Esophagus squamous epithelium (tissue), 5 donors: Measurements from ENCODE around the gene MTX1. TPM values are rescaled to one million over a fixed set of nuclear protein-coding genes. Genes with fewer than 3 reads are reported as not detected.

Experiments
- DNase-seq: peaks from one replicate; lab custom pipeline; 2025; lab: John Stamatoyannopoulos, UW
- H3K27ac ChIP-seq, 4 donors: fragments of 200-600 bp; sonication (generic); one replicate each; pipeline ENCODE4 v1.5.1; 2016 to 2019; ENCODE audit warnings: mild to moderate bottlenecking in 1 of 4
- H3K27me3 ChIP-seq, 4 donors: fragments of 200-600 bp; sonication (generic); 1 replicate in 3 of 4; 2 replicates in 1 of 4; pipeline versions ENCODE4 v1.5.1 to v1.6.0; 2017 to 2021; ENCODE audit warnings: antibody characterized with exemption in 1 of 4
- H3K36me3 ChIP-seq, 3 donors: fragments of 200-600 bp; sonication (generic); one replicate each; pipeline ENCODE4 v1.5.1; 2016 to 2019
- H3K4me1 ChIP-seq, 3 donors: fragments of 200-600 bp; sonication (generic); one replicate each; pipeline ENCODE4 v1.5.1; 2017 to 2019
- H3K4me3 ChIP-seq, 4 donors: fragments of 200-600 bp; sonication (generic); 1 replicate in 3 of 4; 2 replicates in 1 of 4; pipeline ENCODE4 v1.5.1; 2016 to 2019; ENCODE audit warnings: mild to moderate bottlenecking in 2 of 4, moderate library complexity in 1 of 4
- H3K9me3 ChIP-seq, 3 donors: fragments of 200-600 bp; sonication (generic); one replicate each; pipeline ENCODE4 v1.5.1; 2016 to 2019
- POLR2A ChIP-seq, 4 donors: fragments of 450-650 bp; IDR thresholded peaks; one replicate each; pipeline ENCODE4 v1.6.1; 2017; ENCODE audit warnings: antibody characterized with exemption in 4 of 4, mild to moderate bottlenecking in 4 of 4, moderate library complexity in 3 of 4
- WGBS, 2 donors: methylation state at CpG; one replicate each; pipeline ENCODE4 v1.1.5; 2018; 5-methylcytosine and 5-hydroxymethylcytosine counted together
- intact Hi-C: fragments of 100-400 bp; cut with DNase I; formaldehyde crosslinking; loops from one replicate; pipeline ENCODE4 v1.15.0; 2022
- total RNA-seq, 4 donors: library from RNA; depleted of rRNA; stranded (reverse); fragments of >200 nt; gene quantifications; one replicate each; pipeline ENCODE4 v1.1.0, GENCODE V29; 2016
- TF ChIP-seq, protein P1 (sequence below), 6 experiments: fragments of 450-650 bp in 4 of 6; fragments of 200-600 bp in 2 of 6; sonication (generic) in 2 of 6; IDR thresholded peaks; one replicate each; pipeline ENCODE4 v1.5.1; 2016 to 2019; ENCODE audit warnings: antibody characterized with exemption in 6 of 6, mild to moderate bottlenecking in 4 of 6, moderate library complexity in 4 of 6
- donor health status: DM: yes; HTN: yes; CAD: no.

MTX1 gene
- total RNA-seq, 4 donors from 2014 or later: 34.0 to 59.1 (median 42.9) TPM

DNA sequence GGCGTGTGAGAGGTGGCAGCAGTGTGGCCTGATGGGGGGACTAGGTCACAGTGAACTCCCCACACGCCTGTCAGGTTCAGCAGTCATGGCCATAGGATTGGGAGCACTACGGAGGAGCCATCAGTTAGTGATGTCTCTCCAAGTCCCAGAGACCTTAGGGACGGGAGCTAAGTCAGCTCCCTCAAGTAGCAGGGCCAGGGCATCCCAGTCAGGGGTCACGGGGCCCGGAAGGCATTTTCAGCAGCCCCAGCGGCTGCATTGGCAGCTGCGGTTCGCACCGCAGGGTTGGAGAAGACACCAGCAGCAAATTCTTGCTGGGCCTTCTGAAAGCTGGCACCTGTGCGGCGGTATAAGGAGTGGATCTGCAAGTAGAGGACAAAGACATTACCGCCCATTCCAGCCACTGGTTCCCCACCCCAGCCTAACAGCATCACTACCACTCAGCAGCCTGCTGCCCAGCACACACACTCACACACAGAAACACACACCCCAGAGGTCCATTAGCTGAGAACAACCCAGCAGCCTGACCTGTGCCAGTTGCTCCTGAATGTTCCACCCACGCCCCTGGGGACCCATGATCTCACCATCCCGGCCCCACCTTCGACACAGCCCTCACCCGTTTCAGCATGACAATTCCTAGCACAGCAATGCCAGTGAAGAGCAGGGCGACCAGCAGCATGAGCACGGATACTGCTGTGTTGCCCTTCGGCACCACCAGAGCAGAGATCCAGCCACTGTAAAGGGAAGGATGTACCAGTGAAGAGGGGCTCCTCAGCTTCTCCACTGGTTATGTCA lies 47.8 kb downstream of the MTX1 start:
- Histone ChIP-seq H3K27me3 (no peaks in the 10 kb centered on the region), H3K4me1 (peaks cover 28 to 53% (median 34%) of the 10 kb centered on the region in 3 donors), H3K9me3 (no peaks in the 10 kb centered on the region), H3K36me3 (peaks cover 0 to 51% (median 12%) of the 10 kb centered on the region in 3 donors), H3K4me3 (peak overlapping the region; percentile 70 to 95 (median 88)), H3K27ac (peak overlapping the region; percentile 94 to 99 (median 97))
- WGBS, 2 donors: 61 to 90% methylated on average over 6 to 10 of the region's 20 CpGs
- TF ChIP-seq POLR2A (IDR thresholded peaks at IDR 0.05): no peak
- TF ChIP-seq, protein P1, sequence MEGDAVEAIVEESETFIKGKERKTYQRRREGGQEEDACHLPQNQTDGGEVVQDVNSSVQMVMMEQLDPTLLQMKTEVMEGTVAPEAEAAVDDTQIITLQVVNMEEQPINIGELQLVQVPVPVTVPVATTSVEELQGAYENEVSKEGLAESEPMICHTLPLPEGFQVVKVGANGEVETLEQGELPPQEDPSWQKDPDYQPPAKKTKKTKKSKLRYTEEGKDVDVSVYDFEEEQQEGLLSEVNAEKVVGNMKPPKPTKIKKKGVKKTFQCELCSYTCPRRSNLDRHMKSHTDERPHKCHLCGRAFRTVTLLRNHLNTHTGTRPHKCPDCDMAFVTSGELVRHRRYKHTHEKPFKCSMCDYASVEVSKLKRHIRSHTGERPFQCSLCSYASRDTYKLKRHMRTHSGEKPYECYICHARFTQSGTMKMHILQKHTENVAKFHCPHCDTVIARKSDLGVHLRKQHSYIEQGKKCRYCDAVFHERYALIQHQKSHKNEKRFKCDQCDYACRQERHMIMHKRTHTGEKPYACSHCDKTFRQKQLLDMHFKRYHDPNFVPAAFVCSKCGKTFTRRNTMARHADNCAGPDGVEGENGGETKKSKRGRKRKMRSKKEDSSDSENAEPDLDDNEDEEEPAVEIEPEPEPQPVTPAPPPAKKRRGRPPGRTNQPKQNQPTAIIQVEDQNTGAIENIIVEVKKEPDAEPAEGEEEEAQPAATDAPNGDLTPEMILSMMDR (IDR thresholded peaks at IDR 0.05): no peak
- intact Hi-C loops: no loop called here
- DNase-seq: no peak

DNA sequence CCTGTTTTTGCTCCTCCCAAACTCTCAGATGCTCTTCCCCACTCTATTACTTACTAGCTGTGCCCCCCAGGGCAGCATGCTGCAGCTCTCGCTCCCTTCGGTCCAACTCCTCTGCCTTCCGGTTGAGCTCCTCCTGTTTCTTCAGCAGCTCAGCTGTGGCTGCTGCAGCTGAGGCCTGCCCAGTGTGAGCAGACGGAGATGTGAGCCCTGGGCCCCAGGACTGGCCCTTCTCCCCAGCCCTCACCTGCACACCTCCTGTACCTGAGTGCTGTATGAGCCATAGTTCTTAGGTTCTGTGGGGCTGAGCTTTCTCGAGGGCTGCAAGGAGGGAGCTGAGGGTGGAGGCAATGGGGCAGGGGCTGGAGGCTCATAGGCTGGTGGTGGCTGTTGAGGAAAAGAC lies 51.8 kb downstream of the MTX1 start:
- no peak for DNase-seq
- Histone ChIP-seq H3K27ac (no peak overlapping the region), H3K4me1 (peaks cover 20 to 44% (median 29%) of the 10 kb centered on the region in 3 donors), H3K27me3 (no peaks in the 10 kb centered on the region), H3K4me3 (no peak overlapping the region), H3K9me3 (no peaks in the 10 kb centered on the region), H3K36me3 (peaks cover 0 to 71% (median 30%) of the 10 kb centered on the region in 3 donors)
- intact Hi-C loops: loop anchor here (10.0 kb wide), 1 partner anchor 245 kb away; no protein-coding TSS in a partner anchor
- no peak for TF ChIP-seq POLR2A (IDR thresholded peaks at IDR 0.05)
- 89 to 93% methylated on average over 4 of the region's 5 CpGs for WGBS, 2 donors

DNA sequence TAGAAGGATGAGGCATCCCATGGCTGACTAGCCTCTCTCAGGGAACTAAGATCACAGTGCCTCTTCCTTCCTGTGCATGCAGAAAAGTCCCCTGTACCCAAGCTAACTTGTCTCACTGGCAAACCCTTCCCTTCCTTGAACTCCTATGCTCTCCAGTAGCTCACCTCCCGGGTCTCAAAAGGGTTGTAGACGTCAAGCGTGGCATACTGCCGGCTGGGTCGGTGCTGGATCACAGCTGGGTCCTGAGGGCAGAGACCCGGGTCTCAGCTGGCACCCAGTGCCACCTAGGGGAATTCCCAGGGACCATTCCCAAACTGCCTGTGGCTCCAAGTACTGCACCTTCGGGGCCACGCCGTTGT lies 53.0 kb downstream of the MTX1 start:
- intact Hi-C loops: loop anchor here (10.0 kb wide), 1 partner anchor 243 kb away; no protein-coding TSS in a partner anchor
- no peaks in the 10 kb centered on the region for H3K27me3 ChIP-seq
- H3K36me3 ChIP-seq: peaks cover 9 to 80% (median 42%) of the 10 kb centered on the region in 3 donors
- 0% methylated on average over 4 of the region's 9 CpGs; no CpG with 5 or more reads in 1 of the 2 donors for WGBS, 2 donors
- H3K4me1 ChIP-seq: peaks cover 15 to 33% (median 18%) of the 10 kb centered on the region in 3 donors
- H3K27ac ChIP-seq: peak overlapping the region; percentile 80 to 90 (median 86)
- H3K4me3 ChIP-seq: peak overlapping the region; percentile 58 to 88 (median 86)
- TF ChIP-seq, protein P1 (IDR thresholded peaks at IDR 0.05): no peak
- no peak for TF ChIP-seq POLR2A (IDR thresholded peaks at IDR 0.05)
- H3K9me3 ChIP-seq: no peaks in the 10 kb centered on the region
- DNase-seq: no peak

DNA sequence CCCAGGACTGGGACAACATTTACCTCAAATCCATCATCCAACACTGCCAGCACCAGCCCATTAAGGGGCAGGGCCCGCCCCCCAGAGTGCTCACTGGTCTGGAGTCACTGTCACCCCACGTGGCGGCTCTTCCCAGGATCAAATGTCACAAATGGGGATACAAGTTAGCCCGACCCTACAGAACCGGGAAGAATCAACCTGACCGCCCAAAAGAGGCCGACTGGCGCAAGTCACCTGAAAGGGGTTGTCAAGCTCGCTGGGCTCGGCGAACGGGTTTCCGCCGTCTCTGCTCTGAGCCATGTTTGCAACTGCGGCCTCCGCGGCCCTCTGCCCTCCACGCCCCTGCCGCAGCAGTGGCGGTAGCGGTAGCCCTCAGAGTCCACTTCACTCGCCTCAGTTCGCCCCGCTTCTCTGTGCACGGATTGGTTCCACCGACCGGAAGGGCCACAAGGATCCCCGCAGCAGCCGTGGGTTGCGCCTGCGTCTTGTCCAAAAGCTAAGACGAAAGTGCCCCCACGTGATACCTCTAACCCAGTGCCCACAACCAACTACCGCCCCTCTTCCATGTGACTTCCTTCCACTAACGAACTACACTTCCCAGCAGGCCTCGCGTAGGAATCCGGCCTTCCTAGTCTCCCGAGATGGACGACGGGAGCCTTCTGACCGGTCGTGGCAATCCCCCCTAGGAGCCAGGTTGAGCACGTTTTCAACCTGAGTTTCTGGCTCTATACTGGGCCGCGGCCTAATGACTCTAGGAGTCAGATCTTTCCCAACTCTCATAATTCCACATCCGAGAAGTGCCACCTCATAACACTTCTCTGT lies 53.6 kb downstream of the MTX1 start, which contains the start of gene SCAMP3:
Gene SCAMP3, minus strand, starts transcription at position 509 of the 822 bp plus-strand sequence. Its CDS starts 209 bp downstream, at position 300.
- TF ChIP-seq, protein P1 (IDR thresholded peaks at IDR 0.05): peak in 1 of 6 experiments; percentile 38
- TF ChIP-seq POLR2A (IDR thresholded peaks at IDR 0.05): peak in 2 of 4 donors; percentile 58 to 65
- peak; percentile 77 for DNase-seq
- H3K9me3 ChIP-seq: no peaks in the 10 kb centered on the region
- H3K4me3 ChIP-seq: peak within 1 kb of the TSS; percentile 58 to 88 (median 86)
- peaks cover 15 to 28% (median 15%) of the 10 kb centered on the region in 3 donors for H3K4me1 ChIP-seq
- H3K27me3 ChIP-seq: no peaks in the 10 kb centered on the region
- peak within 1 kb of the TSS; percentile 80 to 90 (median 86) for H3K27ac ChIP-seq
- 0 to 1% methylated on average over 15 to 24 of the region's 47 CpGs for WGBS, 2 donors
- intact Hi-C loops: loop anchor here (10.0 kb wide), 1 partner anchor 243 kb away; no protein-coding TSS in a partner anchor
- H3K36me3 ChIP-seq: peaks cover 14 to 80% (median 48%) of the 10 kb centered on the region in 3 donors

DNA sequence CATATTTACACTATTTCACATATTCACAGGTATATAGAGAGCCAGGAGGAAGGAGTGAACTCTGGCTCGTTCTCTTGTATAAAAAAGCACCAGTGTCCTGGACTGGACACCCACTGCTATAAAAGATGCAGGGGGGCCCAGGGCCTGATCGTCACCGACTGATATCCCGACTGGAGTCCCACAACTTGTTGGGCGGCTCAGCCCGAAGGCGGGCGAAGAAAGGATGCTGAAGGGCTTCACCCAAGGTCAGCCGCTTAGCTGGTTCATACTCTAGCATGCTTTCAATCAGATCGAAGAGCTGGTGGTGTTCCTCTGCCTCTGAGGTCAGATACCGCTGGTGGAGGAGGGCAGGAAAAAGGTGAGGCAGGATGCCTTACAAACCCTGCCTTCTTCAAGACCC lies 54.6 kb downstream of the MTX1 start:
- Histone ChIP-seq H3K27ac (peak overlapping the region in 3 of 4 donors; percentile 80 to 90 (median 87)), H3K36me3 (peaks cover 24 to 80% (median 58%) of the 10 kb centered on the region in 3 donors), H3K4me3 (no peak overlapping the region), H3K4me1 (peaks cover 15 to 28% (median 15%) of the 10 kb centered on the region in 3 donors), H3K9me3 (no peaks in the 10 kb centered on the region), H3K27me3 (no peaks in the 10 kb centered on the region)
- TF ChIP-seq POLR2A (IDR thresholded peaks at IDR 0.05): no peak
- TF ChIP-seq, protein P1 (IDR thresholded peaks at IDR 0.05): no peak
- no peak for DNase-seq
- 61 to 87% methylated on average over 5 to 10 of the region's 11 CpGs for WGBS, 2 donors
- intact Hi-C loops: loop anchor here (10.0 kb wide), 1 partner anchor 242 kb away; no protein-coding TSS in a partner anchor
